COR-L47 (cell line): ENCODE data around the gene TRAF4.
"Not testable (repeated sequence)": the region's sequence is repeated elsewhere in the genome, so short reads cannot be mapped to it uniquely, and the experiment has no call there.

Source experiments
- DNase-seq: peaks from one replicate; lab custom pipeline; 2025; lab: John Stamatoyannopoulos, UW

Gene TRAF4

GRCh38 chr17:28715217-28715616 is 28.6 kb upstream of the TRAF4 start:
- DNase-seq = no peak

GRCh38 chr17:28716740-28717577 is 26.9 kb upstream of the TRAF4 start:
- DNase-seq = no peak

- DNase-seq = no peak
Observed at GRCh38 chr17:28717578-28718332, 26.1 kb upstream of the TRAF4 start, which contains the start of gene RAB34. TSS of gene RAB34 (minus strand) at chr17:28717868. CDS start at chr17:28717266, 602 bp downstream.

- DNase-seq = no peak
Observed at GRCh38 chr17:28718333-28719020, 25.3 kb upstream of the TRAF4 start.

GRCh38 chr17:28719021-28719433 is 24.8 kb upstream of the TRAF4 start:
- DNase-seq = no peak

GRCh38 chr17:28720247-28720996 is 23.4 kb upstream of the TRAF4 start:
- DNase-seq = peak; percentile 67

GRCh38 chr17:28720997-28721329 is 22.8 kb upstream of the TRAF4 start:
- not testable (repeated sequence) for DNase-seq

GRCh38 chr17:28722417-28723158 is 21.2 kb upstream of the TRAF4 start:
- no peak for DNase-seq

- DNase-seq = no peak
Observed at GRCh38 chr17:28723159-28723835, 20.5 kb upstream of the TRAF4 start.

- DNase-seq = not testable (repeated sequence)
Observed at GRCh38 chr17:28723836-28724499, 19.8 kb upstream of the TRAF4 start.

- DNase-seq = no peak
Observed at GRCh38 chr17:28724500-28725165, 19.2 kb upstream of the TRAF4 start.

GRCh38 chr17:28725166-28725659 is 18.6 kb upstream of the TRAF4 start:
- DNase-seq = no peak

- DNase-seq = peak; percentile 75
Observed at GRCh38 chr17:28725660-28726225, 18.1 kb upstream of the TRAF4 start.

GRCh38 chr17:28726226-28726626 is 17.6 kb upstream of the TRAF4 start, which contains the start of gene TLCD1:
TSS of gene TLCD1 (minus strand) at chr17:28726233. CDS start at chr17:28726097, 136 bp downstream.
- DNase-seq = peak; percentile 50

- DNase-seq = peak; percentile 92
Observed at GRCh38 chr17:28726627-28727491, 17.0 kb upstream of the TRAF4 start.

GRCh38 chr17:28728364-28729200 is 15.2 kb upstream of the TRAF4 start, which contains the start of gene NEK8:
TSS of gene NEK8 (plus strand) at chr17:28728788. CDS start at chr17:28728814, 26 bp downstream.
- DNase-seq = peak; percentile 85

- no peak for DNase-seq
Observed at GRCh38 chr17:28729950-28730330, 13.9 kb upstream of the TRAF4 start.
